Activated CD4-positive, CD25-positive, alpha-beta regulatory T cell treated with anti-CD3 and anti-CD28 coated beads, Interleukin-2, amount 50 U/mL, for 72 hours (primary cell): Measurements from ENCODE around the gene RSPH9.
"Not testable (repeated sequence)": the region's sequence is repeated elsewhere in the genome, so short reads cannot be mapped to it uniquely, and the experiment has no call there.

ENCODE experiments used
- DNase-seq: peaks from one replicate; pipeline ENCODE4 v3.0.0; 2021

RSPH9 gene

DNA sequence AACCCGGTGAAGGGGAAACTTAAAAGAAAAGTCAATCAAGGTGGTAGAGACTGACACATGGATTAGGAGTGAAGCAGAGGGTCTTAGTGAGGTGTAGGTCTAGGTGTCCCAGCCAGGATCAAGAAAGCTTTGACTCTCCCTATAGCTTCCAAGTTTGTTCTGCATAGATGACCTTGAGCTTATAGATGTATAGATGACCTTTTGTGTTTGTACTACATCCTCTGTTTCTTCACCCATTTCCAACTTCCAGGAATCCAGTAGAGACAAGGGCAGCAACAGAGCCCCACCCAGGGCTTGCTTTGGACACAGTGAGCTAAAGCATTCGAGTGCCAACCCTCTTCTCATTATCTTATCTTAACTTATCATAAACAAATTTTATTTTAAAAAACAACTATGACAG lies 44.6 kb downstream of the RSPH9 start:
- no peak for DNase-seq

GRCh38 chr6:43695215-43695966 lies 50.6 kb downstream of the RSPH9 start:
- no peak for DNase-seq

GRCh38 chr6:43695967-43696291 lies 51.1 kb downstream of the RSPH9 start:
- DNase-seq, result no peak

DNA sequence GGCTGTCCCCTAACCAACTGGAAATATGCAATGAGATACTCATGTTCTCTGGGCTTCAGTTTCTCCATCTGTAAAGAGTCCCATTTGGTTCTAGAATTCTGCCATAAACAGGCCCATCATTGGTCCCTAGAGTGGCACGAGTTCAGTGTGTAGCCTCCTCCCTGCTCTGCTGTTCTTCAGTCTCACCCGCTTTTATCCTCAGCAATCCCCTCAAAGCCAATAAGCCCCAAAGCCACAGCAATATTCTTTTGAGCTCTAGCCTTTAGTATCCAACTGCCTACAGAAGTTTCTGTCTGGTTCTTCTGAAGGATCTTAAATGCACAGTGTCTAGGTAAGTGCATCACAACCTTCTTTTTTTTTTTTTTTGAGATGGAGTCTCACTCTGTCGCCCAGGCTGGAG lies 52.6 kb downstream of the RSPH9 start:
- no peak for DNase-seq

- no peak for DNase-seq
Measured at GRCh38 chr6:43698584-43699349, 53.9 kb downstream of the RSPH9 start.

GRCh38 chr6:43699564-43700186 lies 54.8 kb downstream of the RSPH9 start:
- no peak for DNase-seq

GRCh38 chr6:43700939-43701560 lies 56.2 kb downstream of the RSPH9 start:
- not testable (repeated sequence) for DNase-seq

GRCh38 chr6:43702171-43702533 lies 57.3 kb downstream of the RSPH9 start:
- no peak for DNase-seq

- DNase-seq, result no peak
Measured at GRCh38 chr6:43702534-43703440, 58.0 kb downstream of the RSPH9 start.

GRCh38 chr6:43703512-43704429 lies 58.9 kb downstream of the RSPH9 start:
- DNase-seq, result no peak

GRCh38 chr6:43705996-43706395 lies 61.2 kb downstream of the RSPH9 start:
- DNase-seq, result no peak

DNA sequence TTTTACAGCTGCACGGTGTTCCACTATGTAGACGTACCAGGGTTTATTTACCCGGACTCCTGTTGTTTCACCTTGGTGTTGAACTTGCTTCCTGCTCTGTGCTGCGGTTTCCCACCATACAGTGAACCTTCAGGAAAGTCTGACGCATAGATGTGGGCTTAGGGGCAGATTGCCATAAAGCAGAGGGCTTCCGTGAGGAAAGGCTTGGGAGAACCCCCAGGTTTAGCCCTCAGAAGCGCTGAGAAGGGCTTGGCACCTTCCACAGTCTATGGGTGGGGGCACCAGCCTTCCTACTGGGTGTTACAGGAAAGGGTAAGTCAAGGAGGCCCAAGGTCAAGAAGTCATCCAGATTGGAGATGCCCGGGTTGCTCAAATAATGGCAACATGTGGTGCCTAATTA lies 62.0 kb downstream of the RSPH9 start:
- no peak for DNase-seq

DNA sequence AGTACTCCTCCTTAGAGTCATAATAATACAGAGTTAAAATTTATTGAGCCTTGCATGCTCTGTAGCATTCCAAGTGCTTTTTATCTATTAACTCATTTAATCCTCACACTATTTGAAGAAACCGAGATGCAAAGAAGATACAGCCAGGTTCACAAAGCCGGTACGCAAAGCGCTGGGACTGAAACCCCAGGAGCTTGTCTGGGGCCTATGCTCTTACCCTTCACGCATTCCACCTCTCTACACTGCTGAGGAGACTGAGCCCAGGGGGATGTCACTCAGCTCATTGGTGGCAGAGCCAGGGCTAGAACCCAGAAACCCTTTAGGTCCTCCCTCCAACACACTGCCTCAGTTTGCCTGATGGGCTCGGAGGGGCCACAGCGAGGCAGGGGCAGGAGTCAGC lies 62.4 kb downstream of the RSPH9 start:
- DNase-seq, result no peak

DNA sequence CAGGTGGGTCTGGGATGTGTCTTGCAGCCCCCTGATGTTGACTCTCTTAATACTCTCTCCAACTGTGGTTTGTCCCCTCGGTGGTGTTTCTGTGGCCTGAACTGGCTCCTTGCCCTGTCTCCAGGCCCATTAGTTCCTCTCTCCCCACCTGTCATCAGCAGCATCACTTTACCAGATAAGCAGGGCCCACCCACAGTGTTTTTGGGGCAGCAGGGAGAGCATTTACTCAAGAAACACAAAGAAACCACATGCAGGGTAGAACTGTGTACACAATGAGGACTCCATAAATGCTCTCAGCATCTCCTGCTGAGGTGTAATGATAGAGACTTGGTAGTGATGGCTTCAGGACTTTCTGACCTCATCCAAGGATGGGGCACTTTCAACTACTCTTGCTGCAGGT lies 62.9 kb downstream of the RSPH9 start:
- no peak for DNase-seq

DNA sequence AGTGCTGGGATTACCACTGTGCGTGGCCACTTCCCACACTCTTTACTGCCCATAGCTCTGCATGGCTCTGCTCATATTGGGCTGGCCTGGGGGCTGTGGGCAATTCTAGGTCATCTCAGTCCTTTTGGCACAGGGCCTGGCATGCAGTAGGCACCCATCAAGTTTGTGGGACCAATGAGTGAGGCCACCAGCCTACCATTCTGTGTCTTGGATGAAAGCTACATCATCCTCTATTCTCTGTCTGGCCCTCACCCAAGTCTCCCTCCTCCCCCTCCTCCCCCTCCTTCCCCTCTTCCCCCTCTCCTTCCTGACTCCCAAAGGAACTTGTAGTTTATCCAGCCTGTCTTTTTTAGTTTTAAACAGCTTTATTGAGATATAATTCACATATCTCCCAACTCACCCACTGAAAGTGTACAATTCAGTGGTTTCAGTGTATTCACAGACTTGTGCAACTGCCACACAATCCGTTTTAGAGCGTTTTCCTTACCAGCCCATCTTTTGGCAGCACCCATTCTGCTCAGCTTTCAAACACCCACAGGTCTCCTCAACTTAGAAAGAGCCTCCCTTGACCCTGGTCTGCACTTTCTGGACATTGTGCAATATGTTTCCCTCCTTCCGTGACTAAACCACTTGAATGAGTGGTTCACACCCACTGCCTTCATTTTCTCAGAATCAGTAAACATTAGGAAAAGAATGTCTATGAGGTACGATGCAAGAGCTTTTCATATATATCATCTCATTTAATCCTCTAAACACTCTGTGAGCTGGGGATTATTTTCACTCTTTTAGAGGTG lies 64.2 kb downstream of the RSPH9 start:
- DNase-seq, result no peak

DNA sequence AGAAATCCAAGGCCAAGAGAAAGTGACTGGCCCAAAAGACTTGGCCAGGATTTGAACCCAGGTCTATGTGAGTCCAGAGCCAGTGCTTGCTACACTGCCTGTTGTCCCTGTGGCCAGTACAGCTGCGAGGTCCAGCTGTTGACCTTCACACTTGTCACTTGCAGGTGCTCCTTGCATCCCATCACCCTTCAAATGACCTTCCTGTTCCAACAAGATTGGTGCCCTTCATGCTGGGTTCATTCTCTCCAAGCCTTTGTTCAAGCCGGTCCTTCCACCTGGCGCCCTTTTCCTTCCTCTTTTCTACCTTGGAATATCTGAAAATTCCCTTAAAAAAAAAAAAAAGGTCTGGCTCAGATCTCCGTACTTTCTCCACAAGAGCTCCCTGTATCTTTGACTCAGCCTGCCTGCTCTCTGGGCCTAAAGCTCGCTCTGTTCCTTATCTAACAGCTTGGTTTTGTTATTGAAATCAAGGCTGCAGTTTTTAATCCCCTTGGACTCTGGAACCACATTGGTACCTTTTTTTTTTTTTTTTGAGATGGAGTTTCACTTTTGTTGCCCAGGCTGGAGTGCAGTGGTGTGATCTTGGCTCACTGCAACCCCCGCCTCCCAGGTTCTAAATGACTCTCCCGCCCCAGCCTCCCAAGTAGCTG lies 64.9 kb downstream of the RSPH9 start:
- DNase-seq, result no peak

DNA sequence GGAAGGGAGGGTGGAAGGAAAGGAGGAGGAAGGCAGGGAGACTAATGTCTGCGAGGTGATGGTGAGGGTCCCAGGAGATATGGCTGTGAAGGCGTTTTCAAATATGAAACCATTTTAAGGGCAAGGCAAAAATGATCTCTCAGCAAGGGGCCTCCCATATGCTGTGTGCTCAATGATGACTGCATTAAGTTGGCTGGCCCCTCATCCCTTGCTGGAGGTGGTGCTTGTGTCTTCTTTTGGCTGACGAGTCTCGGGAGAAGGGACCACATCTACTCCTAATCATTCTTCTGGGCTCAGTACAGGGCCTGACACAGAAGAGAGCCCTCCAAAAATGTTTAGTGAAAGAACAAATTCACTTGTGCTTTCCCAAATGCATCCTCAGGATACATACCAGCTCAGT lies 65.7 kb downstream of the RSPH9 start:
- DNase-seq, result no peak

GRCh38 chr6:43712579-43712978 lies 67.7 kb downstream of the RSPH9 start:
- DNase-seq, result no peak

GRCh38 chr6:43713643-43714310 lies 68.9 kb downstream of the RSPH9 start:
- DNase-seq, result no peak
